HFF-Myc (cell line): ENCODE measurements around the gene BOD1L1.

ENCODE experiments used
- DNase-seq: peaks from one replicate; pipeline ENCODE4 v3.0.0-alpha.2; 2011; ENCODE audit warnings: low read depth; ENCODE audit errors: extremely low read depth
- H3K4me3 ChIP-seq: replicated peaks from 2 replicates; pipeline ENCODE4 v1.5.1; 2011; ENCODE audit warnings: low read depth, mild to moderate bottlenecking, control low read depth, low read length
- CTCF ChIP-seq: IDR thresholded peaks from 2 replicates; pipeline ENCODE4 v1.5.1; 2012; ENCODE audit warnings: mild to moderate bottlenecking, low read depth, low read length, control low read depth; ENCODE audit errors: missing control alignments

BOD1L1 gene

DNA sequence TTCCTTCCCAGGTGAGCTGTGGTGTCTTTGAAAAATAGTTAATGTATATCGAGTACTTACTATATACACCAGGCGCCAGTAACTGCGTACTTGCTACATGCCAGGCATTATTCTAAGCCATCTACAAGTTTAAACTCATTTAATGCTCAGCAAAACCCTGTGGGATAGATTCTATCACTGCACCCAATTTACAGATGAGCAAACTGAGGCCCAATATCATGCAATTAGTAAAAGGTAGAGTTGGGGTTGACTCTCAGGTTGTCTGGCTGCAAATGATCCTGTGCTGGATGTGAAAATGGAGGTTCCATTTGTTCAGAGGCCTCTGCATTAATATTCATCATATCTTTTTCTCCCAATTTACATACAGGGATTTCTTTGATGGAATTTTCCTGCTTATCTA, 100.9 kb downstream of the BOD1L1 start:
- no peak for TF ChIP-seq CTCF
- DNase-seq, result no peak
- no peak overlapping the region for H3K4me3 ChIP-seq

- DNase-seq, result no peak
- TF ChIP-seq CTCF, result no peak
- H3K4me3 ChIP-seq, result no peak overlapping the region
Observed at GRCh38 chr4:13525606-13526281, 101.8 kb downstream of the BOD1L1 start.

GRCh38 chr4:13524504-13525243, 102.9 kb downstream of the BOD1L1 start:
- no peak for TF ChIP-seq CTCF
- H3K4me3 ChIP-seq, result no peak overlapping the region

DNA sequence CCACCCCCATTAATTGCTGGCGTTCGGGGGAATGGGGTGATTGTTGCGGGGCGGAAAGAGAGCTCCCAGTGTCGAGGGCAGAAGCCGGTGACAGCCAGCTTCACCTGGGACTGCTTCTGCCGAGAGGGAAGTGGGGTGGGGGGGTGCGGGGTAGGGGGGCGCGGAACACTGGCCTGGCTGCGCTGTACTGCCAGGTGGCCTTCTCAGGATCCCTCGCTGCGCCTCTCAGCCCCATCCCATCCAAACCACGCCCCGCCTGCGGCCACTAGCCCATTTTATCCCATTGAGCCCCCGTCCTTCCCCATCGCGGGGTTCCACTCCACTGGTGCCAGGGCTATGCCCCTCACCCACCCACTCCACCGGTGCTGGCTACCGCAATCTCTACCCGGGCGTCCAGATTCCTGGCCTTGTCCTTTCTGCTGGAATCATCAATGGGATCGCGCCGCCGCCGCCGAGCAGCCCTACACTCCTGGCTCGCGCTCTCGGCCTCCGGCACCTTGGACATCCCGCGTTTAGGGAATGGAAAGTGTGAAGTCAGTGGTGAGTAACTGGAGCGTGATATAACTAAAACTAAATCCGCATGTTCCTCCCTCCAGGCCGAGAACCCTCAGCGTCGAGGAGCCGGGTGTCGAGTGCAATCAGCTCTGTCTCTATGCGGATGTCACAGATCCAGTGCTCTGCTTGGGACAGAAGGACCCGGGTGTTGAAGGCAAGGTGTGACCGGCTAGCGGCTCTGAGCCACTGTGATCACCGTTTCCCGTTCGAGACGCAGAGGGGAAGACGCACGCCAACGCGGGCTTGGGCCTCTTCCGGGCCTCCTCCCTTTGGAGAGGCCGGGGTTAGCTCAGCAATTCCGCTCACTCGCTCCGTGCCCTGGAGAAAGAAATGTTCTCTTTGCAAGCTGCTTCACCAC, 103.7 kb downstream of the BOD1L1 start:
- DNase-seq, result no peak
- TF ChIP-seq CTCF, result no peak
- no peak overlapping the region for H3K4me3 ChIP-seq

More at GRCh38 chr4:13524504-13525243, 102.9 kb downstream of the BOD1L1 start:
- no peak for DNase-seq

- H3K4me3 ChIP-seq, result no peak overlapping the region
- no peak for DNase-seq
- no peak for TF ChIP-seq CTCF
Observed at GRCh38 chr4:13523105-13523477, 104.4 kb downstream of the BOD1L1 start.

GRCh38 chr4:13522282-13523104, 105.0 kb downstream of the BOD1L1 start:
- H3K4me3 ChIP-seq, result no peak overlapping the region
- TF ChIP-seq CTCF, result no peak
- DNase-seq, result no peak
